Gastroesophageal sphincter (tissue), 3 donors: ENCODE results near the gene RNF19B.

Experiments used
- CTCF ChIP-seq, 4 experiments: fragments of 200-600 bp in 2 of 4; fragments of 450-650 bp in 2 of 4; sonication (generic) in 1 of 4; IDR thresholded peaks; one replicate each; pipeline ENCODE4 v1.5.1; 2017 to 2019; ENCODE audit warnings: antibody characterized with exemption in 4 of 4, mild to moderate bottlenecking in 2 of 4, moderate library complexity in 2 of 4
- EP300 ChIP-seq: sonication (generic); formaldehyde crosslinking; IDR thresholded peaks from one replicate; pipeline ENCODE4 v1.6.1; 2017; ENCODE audit warnings: antibody characterized with exemption, mild to moderate bottlenecking
- POLR2A ChIP-seq, 2 donors: fragments of 450-650 bp; IDR thresholded peaks; one replicate each; pipeline ENCODE4 v1.6.1; 2017; ENCODE audit warnings: antibody characterized with exemption in 2 of 2, mild to moderate bottlenecking in 2 of 2, moderate library complexity in 1 of 2

DNA sequence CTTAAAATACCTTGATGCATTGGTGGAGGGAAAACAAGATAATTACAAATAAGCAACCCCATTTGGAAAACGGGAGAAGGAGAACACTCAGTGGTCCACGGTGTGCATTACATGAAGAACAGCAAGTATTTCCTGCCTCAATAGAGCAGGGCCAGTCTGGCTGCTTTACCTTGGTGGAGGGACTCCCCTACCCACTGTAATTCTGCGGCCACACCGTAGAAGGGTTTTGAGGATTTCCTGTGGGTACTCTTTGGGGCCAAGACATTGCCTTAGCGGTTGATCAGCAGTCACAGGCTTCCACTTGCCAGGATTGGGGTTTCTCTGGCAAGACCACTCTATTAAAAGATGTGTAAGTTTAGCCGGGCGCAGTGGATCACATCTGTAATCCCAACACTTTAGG lies 47.1 kb downstream of the RNF19B start:
- TF ChIP-seq POLR2A (IDR thresholded peaks at IDR 0.05) (no peak), CTCF (IDR thresholded peaks at IDR 0.05) (no peak), EP300 (no peak)
